ENCODE data around the gene LTN1. TPM values are rescaled to one million over a fixed set of nuclear protein-coding genes. Genes with fewer than 3 reads are reported as not detected.

The LTN1 gene, protein sequence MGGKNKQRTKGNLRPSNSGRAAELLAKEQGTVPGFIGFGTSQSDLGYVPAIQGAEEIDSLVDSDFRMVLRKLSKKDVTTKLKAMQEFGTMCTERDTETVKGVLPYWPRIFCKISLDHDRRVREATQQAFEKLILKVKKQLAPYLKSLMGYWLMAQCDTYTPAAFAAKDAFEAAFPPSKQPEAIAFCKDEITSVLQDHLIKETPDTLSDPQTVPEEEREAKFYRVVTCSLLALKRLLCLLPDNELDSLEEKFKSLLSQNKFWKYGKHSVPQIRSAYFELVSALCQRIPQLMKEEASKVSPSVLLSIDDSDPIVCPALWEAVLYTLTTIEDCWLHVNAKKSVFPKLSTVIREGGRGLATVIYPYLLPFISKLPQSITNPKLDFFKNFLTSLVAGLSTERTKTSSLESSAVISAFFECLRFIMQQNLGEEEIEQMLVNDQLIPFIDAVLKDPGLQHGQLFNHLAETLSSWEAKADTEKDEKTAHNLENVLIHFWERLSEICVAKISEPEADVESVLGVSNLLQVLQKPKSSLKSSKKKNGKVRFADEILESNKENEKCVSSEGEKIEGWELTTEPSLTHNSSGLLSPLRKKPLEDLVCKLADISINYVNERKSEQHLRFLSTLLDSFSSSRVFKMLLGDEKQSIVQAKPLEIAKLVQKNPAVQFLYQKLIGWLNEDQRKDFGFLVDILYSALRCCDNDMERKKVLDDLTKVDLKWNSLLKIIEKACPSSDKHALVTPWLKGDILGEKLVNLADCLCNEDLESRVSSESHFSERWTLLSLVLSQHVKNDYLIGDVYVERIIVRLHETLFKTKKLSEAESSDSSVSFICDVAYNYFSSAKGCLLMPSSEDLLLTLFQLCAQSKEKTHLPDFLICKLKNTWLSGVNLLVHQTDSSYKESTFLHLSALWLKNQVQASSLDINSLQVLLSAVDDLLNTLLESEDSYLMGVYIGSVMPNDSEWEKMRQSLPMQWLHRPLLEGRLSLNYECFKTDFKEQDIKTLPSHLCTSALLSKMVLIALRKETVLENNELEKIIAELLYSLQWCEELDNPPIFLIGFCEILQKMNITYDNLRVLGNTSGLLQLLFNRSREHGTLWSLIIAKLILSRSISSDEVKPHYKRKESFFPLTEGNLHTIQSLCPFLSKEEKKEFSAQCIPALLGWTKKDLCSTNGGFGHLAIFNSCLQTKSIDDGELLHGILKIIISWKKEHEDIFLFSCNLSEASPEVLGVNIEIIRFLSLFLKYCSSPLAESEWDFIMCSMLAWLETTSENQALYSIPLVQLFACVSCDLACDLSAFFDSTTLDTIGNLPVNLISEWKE (N-terminal part only)
- 22.3 and 23.0 TPM in 2 replicates for total RNA-seq

DNA sequence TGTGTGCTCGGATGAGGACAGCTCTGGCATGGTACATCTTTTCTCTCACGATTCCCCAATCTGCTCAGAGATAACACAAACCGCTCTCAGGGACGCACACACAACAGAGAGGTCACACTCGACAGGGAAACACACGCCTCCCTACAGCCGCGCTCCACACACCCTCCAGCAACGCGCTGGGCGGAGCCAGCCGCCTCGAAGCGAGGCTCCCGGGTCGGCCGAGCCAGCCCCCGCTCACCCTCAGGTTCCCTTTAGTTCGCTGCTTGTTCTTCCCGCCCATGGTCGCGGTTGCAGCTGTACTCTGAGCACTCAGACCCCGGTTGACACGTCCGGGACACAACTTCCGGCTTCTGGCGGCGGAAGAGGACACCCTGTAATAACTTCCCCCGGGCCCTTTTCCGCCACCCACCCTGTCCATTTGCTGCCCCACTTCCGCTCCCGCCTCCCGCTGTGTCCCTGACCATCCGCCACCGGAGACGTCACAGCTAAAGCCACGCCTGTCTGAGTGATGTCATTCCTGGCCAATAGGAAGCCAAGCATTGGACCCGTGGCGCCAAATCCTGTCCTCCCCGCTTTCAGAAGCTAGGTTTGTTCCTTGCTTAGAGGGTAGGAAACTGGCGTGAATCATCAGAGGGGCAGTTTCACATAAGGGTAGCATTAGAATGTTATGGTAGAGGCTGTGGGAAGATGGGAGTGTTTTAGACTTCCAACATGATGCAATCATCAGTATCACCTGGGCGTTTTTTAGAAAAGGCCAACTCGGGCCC lies at the start of gene LTN1:
Gene LTN1 (minus strand): TSS at position 352 of the 767 bp plus-strand sequence. CDS start 72 bp downstream, at position 280.

DNA sequence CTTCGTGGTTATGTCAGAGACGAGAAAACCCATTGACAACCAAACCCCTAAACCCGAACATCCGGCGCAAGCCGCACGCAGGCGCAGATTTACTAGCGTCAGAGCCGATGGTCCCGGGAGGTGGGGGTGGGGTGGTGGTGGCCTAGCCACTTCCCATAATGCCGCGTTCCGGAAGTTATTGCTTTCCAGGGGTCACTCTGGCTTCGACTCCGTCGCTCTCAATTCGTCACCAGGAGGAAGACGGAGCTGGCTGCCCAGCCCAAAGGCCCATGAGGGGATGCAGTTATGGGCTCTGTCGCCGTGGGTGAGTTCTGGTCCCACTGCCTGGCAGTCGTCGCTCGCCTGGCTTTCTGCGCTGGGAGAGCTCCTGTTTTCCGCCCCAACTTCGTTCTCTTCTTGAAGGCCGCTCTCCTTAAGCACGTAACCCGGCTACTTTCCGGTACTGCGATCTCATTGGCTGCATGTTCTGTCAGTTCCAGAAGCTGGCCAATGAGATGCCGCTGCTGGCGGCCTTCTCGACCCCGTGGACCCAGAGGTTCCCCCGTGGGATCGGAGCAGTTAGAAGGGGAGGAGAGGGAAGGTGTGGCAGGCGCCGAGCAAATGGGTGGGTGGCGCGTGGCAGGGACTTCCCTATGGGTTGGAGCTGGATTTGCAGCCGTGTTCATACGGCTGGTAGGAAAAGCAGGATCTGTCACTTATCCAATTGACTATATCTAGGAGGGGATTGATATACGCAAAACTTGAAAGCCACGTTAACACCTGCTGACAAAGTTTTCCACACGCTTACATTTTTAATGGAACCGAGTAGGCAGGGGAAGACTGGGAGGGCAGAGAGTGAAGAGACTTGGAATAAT lies 32.0 kb upstream of the LTN1 start, which contains the start of gene USP16:
Gene USP16 (plus strand): TSS at position 195 of the 854 bp plus-strand sequence. CDS start 3,246 bp downstream, outside the sequence.

Other genes with a start within 250 kb of the LTN1 start
- 15.7 and 17.5 TPM in 2 replicates for gene RWDD2B, start 26.5 kb upstream of the LTN1 start, total RNA-seq
- 38.7 and 41.7 TPM in 2 replicates for gene USP16, start 31.8 kb upstream of the LTN1 start, total RNA-seq
- 161 and 189 TPM in 2 replicates for gene CCT8, start 80.8 kb upstream of the LTN1 start, total RNA-seq
- 20.2 and 50.9 TPM in 2 replicates for gene MAP3K7CL, start 137.8 kb upstream of the LTN1 start, total RNA-seq